GM11168 (cell line): ENCODE measurements around the gene RAF1.
"Not testable (repeated sequence)": the region's sequence is repeated elsewhere in the genome, so short reads cannot be mapped to it uniquely, and the experiment has no call there.

Experiments
- in situ Hi-C: fragments of 300-500 bp; cut with MboI; formaldehyde crosslinking; loops from one replicate; pipeline ENCODE4 v1.12.0; 2022; ENCODE audit warnings: low sequenced_read_pairs; ENCODE audit not compliant: unreplicated experiment

Gene RAF1

DNA sequence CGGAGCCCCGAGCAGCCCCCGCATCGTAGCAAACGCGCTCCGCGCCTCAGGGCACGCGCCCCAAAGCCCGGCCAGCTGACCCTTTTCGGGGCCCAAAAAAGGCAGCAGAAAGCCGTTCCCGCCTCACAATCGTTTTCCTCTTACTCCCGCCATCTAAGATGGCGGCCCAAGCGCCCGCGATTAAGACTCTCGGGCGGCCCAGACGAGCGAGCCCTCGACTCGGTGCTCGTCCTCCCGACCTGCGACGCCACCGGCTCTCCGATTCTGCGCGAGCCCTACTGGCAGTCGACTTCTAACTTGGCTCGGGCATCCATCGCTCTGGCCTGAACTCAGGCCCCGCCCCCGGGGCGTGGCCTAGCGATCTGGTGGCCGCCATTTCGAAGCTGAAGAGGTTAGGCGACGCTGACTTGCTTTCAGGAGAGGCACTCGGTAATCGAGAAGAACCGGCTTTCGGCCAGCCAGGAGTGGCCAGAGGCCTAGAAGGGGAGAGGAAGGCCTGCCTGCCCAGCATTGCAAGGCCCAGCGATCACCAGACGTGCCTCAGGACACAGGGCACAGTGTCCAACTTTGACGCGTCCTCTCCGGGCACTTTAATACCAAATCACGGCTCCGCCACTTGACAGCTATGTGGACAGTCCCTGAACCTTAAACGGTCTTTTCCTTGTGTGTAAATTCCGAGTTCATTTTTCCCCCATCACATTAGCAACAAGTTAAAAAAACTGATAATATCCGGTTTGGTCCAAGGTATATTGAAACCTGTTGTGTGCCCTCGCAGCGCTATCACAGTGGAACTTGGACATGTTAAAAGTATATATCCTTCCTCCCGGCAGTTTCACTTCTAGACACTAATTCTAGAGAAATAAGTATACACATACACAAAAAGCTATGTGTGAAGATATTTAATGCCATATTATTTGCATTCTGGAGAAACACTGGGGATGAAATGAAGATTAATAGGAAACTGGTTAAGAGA, at the start of gene RAF1:
TSS of gene RAF1 (minus strand) at position 182 of the 973 bp plus-strand sequence. CDS start 45,396 bp downstream, outside the sequence.
- in situ Hi-C loops: no loop called here

DNA sequence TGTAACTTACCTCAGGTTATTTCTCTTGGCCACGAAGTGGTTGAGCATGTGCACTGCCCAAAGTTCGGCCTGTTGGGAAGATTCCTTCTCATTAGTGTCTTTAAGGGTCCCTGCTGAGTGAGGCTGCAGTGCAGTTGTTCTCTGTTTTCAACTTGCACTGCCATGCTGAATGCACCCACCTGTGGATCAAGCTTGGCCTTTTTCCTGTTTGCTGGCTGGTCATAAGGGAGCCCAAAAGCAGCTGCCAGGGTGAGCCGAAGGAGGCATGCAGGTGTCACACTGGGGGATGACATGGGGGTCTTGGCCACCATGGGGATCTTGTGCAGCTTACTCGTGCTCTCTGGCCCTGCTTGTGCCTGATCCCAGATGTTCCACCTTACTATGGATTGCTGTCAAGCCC, 46.1 kb upstream of the RAF1 start:
- in situ Hi-C loops: no loop called here

DNA sequence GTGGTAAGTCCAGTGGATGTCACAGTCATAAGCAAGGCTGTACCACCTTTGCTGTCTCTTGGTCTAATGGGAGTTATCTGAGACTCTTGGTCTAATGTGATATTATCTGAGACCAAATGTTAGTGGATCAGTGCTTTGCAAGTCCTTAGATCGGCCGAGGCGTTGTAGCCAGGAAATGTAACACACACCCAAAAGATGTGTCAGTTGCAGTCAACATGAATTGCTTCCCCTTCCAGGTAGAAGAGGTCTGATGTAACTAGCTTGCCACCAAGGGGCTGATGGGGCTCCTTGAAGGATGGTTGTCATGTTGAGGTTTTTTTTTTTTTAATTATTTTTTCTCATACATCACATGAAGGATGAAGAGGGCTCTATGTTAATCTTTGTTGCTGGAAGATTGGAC, 45.4 kb upstream of the RAF1 start:
- in situ Hi-C loops: no loop called here

DNA sequence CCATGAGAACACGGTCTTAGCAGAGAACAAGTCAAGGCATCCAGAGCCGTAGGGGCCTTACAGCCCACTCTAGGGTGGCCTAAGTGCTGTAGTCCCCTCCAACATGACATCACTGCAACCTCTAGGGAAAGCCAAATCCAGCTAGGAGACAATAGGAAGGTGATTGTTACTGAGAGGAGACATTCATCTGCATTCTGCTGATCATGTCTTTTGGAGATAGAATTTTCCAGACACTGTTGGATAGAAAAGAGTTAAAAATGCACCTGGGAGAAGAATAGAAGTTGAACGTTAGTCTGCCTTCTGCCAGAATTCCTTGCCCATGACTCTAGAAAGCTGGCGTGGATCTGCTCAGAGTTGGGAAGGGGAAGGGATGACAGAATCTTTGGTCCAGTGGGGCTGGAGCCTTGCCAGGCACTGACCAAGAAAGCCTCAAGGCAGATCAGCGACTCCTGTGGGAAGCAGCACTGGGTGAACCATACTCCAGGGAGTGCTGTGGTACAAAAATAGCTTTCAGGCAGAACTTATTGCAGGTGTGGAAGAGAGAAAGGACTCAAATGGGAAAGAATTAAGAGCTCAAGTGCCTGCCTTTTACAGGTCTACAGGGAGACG, 44.8 kb upstream of the RAF1 start:
- in situ Hi-C loops: no loop called here

DNA sequence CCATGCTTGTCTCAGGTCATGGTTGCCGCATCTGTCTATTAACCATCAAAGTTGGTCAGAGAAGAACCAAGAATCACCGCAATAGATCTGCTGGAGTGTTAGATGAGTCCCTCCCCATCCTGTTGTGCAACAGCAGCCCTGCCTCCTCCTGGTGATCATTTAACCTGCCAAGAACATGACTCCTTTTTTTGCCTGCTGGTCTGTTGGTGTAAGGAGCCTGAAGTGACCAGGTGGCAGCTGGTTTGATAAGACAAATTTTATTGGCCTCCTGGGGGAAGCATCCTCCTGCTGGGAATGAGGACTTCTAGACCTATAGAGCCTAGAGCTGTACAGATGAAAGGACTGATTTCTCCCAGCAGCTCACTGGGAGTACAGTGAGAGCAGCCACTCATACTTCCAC, 43.5 kb upstream of the RAF1 start:
- in situ Hi-C loops: no loop called here

DNA sequence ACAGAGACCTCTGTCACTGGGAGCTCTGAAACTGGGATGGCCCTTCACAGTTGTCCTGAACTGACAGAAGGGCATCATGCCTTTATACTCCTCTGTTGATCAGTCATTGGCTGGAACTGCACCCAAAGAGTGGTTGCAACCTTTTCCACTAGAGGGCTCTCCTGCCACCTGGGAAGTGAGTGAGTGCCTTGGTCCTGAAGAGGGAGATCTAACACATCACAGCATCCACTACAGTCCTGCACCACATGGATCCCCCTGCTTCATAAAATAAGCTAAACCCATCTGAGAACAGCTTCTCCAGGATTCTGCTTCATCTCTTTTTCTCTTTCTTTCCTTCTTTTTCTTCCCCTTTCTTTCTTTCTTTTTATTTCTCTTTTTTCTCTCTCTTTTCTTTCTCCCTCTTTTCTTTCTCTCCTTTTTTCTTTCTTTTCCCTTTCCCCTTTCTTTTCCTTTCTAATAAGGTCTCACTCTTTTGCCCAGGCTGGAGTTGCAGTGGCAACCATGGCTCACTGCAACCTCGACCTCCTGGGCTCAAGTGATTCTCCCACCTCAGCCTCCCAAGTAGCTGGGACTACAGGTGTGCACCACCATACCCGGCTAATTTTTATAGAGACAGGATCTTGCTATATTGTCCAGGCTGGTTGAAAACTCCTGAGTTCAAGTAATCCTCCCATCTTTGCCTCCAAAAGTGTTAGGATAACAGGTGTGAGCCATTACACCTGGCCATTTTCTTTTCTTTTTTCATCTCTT, 42.8 kb upstream of the RAF1 start:
- in situ Hi-C loops: no loop called here

DNA sequence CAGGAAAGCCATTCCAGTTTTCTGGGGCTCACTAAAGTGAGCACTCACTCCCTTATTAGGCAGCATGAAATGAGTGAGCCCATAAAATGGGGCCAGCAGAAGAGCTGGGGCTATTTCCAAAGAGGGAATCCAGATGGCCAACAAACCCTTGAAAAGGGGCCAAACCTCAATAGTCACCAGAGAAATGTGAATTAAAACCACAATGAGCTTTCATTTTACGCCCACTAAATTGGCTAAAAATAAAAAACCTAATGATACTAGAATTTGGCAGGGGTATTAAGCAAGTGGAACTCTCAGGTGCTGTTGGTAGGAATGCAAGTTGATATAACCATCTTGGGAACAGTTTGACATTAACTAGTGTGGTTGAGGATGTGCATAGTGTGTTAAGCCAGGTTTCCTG, 42.1 kb upstream of the RAF1 start:
- in situ Hi-C loops: no loop called here

DNA sequence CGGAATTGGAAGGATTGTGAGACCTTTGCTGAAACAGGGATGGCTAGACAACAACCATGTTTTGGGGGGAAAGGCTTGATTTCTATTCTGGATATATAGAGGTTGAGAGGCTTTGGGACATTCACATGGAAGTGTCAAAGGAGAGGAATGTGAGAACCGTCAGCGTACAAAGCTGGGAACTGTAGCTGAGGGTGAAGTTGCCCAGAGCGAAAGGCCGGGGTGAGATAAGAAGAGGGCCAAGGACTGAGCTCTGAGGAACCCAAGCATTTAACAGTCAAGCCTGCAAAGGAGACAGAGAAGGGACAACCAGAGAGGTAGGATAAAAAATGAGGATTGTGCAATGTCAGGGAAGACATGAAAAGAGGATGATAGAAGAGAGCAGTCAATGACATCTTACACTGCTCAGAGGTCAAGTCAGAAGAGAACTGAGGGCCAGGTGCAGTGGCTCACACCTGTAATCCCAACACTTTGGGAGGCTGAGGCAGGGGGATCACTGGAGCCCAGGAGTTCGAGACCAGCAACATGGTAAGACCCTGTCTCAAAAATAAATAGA, 41.5 kb upstream of the RAF1 start:
- in situ Hi-C loops: no loop called here

DNA sequence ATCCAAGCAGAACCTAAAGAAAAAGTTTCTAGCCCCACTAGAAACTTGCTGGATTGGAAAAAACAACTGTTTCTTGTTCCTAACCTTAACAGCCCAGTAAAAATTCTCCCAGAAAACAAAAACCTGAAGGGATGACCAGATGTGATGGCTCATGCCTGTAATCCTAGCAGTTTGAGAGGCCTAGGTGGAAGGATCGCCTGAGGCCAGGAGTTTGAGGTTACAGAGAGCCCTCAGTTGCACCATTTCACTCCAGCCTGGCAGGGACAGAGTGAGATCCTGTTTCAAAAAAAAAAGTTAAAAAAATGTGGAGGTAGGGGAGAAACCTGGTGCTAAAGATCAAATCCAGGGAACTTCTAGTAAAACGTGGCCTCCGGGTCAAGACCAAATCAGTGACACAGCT, 38.6 kb upstream of the RAF1 start:
- in situ Hi-C loops: no loop called here

DNA sequence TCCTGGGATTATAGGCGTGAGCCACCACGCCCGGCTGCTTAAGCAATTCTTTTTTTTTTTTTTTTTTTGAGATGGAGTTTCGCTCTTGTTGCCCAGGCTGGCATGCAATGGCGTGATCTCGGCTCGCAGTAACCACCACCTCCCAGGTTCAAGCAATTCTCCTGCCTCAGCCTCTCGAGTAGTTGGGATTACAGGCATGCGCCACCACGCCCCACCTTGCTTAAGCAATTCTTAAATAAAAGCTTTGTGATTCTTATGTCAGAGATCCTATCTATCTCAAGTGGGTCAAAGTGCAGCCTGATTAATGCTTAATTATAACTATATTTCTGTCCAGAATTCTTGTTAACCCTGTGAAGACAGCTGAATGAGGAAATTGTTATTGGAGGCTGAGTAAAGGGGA, 37.7 kb upstream of the RAF1 start:
- in situ Hi-C loops: not testable (repeated sequence)

DNA sequence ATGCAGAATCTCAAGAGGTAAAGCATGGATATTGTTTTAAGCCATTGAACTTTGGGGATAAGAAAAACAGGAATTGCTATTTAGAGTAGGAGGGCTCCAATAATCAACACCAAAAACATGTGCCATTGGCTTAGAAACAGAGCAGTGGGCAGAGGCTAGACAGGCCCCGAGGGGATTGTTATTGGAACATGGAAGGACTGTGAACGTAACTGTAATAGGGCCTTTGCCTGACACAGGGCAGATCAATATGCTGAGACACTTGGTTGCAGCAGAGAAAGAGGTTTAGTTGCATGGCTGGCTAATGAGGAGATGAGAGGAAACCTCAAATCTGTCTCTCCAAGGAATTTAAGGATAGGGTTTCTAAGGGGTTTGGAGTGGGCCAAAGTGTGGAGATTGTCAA, 36.9 kb upstream of the RAF1 start:
- in situ Hi-C loops: no loop called here

DNA sequence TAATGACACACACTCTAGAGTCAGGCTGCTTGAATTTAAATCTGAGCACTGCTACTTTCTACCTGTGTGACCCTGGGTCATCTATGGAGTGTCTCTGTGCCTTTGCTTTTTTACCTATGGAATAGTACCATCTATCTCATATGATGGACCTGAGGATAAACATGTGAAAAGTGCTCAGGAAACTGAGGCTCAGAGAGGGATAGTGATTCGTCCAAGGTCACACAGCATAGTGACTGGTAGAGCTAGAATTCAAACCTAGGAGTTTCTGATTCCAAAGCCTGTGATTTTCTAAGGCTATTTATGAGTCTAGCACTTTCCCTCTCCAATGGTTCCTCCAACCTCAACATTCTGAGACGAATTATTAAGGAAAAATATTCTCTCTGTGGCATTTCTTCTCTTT, 32.0 kb upstream of the RAF1 start:
- in situ Hi-C loops: no loop called here

DNA sequence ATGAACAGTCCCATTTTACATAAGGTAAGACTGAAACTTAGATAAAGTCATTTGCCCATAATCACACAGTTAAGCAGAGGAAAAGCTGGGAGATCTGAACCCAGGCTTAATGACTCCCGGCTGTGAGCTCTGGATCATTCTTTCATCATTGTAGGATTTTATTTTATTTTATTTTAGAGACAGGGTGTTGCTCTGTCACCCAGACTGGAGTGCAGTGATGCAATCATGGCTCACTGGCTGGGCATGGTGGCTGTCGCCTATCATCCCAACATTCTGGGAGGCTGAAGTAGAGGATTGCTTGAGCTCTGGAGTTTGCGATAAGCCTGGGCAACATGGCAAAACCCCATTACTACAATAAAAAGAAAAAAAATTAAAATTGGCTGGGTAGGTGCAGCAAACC, 31.2 kb upstream of the RAF1 start:
- in situ Hi-C loops: no loop called here

DNA sequence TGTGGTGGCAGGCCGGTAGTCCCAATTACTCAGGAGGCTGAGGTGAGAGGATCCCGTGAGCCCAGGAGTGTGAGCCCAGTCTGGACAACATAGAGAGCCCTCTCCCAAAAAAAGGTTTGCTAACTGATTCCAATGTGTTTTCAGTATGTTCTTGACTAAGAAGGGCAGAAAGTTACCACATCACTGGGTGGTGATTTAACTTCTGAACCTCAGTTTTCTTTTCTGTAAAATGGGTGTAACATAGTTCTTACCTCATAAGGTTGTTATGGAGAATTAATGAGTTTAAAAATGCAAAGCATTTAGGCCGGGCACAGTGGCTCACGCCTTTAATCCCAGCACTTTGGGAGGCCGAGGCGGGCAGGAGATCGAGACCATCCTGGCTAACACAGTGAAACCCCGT, 28.5 kb upstream of the RAF1 start:
- in situ Hi-C loops: no loop called here

DNA sequence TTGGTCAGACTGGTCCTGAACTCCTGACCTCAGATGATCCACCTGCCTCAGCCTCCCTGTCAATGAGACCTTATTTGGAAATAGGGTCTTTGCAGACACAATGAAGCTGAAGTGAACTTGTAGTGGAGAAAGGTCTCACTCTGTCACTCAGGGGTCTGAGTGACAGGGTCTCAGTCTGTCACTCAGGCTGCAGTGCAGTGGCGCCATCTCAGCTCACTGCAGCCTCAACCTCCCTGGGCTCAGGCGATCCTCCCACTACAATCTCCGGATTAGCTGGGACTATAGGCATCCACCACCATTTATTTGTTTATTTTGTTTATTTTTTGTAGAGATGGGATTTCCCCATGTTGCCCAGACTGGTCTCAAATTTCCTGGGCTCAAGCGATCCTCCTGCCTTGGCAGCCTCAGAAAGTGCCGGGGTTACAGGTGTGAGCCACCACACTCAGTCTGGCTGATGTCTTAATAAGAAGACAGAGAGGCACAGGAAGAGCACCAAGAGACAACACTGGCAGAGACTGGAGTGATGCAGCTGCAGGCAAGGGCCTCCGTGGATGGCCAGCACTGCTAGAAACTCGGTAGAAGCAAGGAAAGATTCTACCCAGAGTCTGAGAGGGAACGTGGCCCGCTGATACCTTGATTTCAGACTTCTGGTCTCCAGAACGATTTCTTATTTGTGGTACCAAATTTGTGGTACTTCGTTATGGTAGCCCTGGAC, 26.2 kb upstream of the RAF1 start:
- in situ Hi-C loops: no loop called here

DNA sequence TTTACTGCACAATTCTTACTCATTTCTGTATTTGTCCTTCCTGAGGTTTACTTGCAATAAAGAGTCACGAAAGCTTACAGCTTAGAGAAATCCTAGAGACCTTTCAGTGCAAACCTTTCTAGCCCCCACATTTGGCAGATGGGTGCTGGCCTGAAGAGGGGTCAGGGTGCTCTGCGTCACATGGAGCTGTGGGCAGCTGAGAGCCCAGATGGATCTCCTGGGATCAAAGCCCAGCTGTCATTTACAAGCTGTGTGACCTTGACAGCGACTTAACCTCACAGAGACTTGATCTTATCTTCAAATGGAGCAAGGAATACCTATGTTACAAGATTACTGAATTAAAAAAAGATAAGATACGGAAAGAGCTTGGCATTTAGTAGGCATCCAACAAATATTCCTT, 24.0 kb upstream of the RAF1 start:
- in situ Hi-C loops: no loop called here

DNA sequence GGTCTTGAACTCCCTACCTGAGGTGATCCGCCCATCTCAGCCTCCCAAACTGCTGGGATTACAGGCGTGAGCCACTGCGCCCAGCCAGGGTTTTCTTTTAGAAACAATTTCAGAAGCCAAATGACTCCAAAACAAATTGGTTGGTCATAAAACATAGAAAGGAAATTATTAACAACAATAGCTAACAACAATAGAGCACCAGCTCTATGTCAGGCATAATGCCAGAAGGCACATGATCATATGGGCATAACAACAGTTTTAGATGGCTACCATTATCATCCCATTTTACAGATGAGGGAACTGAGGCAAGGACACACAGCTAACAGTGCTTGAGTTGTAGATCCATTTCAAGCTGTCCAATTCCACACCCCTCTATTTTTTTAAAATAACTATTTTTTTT, 22.2 kb upstream of the RAF1 start:
- in situ Hi-C loops: no loop called here

DNA sequence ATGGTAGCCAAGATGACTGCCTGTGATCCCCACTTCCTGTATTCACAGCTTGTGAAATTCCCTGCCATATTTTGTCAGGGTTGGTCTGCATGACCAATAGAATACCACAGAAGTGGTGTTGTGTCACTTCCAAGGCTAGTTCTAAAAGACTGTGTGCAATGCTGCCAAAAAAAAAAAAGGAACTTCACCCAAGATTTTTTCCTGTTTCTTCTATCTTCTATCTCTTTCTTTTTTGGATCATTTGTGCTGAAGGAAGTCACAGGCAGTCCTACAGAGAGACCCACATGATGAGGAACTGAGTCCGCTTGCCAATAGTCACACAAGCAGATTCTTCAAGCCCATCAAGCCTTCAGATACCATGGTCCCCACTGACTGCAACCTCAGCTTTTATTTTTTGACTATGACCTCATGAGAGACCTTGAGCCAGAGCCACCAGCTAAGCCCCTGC, 18.1 kb upstream of the RAF1 start:
- in situ Hi-C loops: no loop called here

DNA sequence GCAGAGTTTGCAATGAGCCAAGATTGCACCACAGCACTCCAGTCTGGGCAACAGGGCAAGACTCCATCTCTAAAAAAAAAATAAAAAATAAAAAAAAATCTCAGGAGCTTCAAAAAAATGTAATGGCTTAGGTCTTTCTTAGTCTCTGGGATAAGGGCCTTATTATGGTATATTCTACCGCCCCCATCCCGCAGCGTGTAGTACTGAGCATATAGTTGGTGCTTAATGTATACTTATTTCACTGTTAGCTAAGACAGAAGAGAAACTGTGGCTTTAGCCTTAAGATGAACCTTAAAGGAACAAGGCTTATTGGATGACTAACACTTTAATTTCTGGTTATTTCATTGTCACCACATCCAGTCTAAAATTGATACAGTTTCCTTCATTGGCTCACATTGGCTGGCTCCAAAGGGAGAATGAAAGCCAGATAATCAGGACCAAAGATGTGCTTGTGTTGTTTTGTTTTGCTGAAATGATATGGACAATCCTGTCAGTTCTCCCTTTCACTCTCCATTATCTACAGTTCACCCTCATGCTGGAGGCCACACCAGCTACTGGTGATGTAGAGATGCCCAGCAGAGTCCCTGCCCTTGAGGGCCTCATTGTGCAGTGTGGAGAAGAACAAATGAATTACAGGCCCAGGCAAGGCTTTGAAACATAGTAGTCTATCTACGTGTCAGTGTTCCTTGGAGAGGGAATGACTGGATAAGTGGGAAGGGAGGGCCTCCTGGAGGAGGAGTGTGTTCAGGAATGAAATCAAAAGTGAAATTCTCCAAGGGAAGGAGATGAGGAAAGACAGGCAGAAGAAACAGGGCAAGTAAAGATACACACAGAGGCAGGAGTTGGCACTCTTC, 17.4 kb upstream of the RAF1 start:
- in situ Hi-C loops: no loop called here
